Duodenal mucosa (tissue), 2 donors: ENCODE data around the gene SARM1.

Experiments
- H3K27ac ChIP-seq: one replicate; pipeline ENCODE4 v1.7.0; 2013; ENCODE audit warnings: low read depth, low read length
- H3K27me3 ChIP-seq, 2 donors: one replicate each; pipeline ENCODE4 v1.7.0; 2013; ENCODE audit warnings: low read length in 2 of 2, control low read depth in 1 of 2; ENCODE audit not compliant: insufficient read depth in 2 of 2, control insufficient read depth in 1 of 2
- H3K36me3 ChIP-seq, 2 donors: one replicate each; pipeline ENCODE4 v1.7.0; 2013; ENCODE audit warnings: low read length in 2 of 2, control low read depth in 1 of 2; ENCODE audit not compliant: insufficient read depth in 2 of 2, control insufficient read depth in 1 of 2
- H3K4me1 ChIP-seq, 2 donors: one replicate each; pipeline ENCODE4 v1.7.0; 2013; ENCODE audit warnings: low read length in 2 of 2, control low read depth in 1 of 2; ENCODE audit not compliant: insufficient read depth in 2 of 2, control insufficient read depth in 1 of 2
- H3K4me3 ChIP-seq, 2 donors: one replicate each; pipeline ENCODE4 v1.7.0; 2013; ENCODE audit warnings: low read length in 2 of 2, low read depth in 1 of 2
- H3K9ac ChIP-seq, 2 donors: one replicate each; pipeline ENCODE4 v1.7.0; 2013; ENCODE audit warnings: low read length in 2 of 2, low read depth in 1 of 2
- H3K9me3 ChIP-seq, 2 donors: one replicate each; pipeline ENCODE4 v1.7.0; 2013; ENCODE audit warnings: low read length in 2 of 2, control low read depth in 1 of 2; ENCODE audit not compliant: control insufficient read depth in 1 of 2

Gene SARM1

DNA sequence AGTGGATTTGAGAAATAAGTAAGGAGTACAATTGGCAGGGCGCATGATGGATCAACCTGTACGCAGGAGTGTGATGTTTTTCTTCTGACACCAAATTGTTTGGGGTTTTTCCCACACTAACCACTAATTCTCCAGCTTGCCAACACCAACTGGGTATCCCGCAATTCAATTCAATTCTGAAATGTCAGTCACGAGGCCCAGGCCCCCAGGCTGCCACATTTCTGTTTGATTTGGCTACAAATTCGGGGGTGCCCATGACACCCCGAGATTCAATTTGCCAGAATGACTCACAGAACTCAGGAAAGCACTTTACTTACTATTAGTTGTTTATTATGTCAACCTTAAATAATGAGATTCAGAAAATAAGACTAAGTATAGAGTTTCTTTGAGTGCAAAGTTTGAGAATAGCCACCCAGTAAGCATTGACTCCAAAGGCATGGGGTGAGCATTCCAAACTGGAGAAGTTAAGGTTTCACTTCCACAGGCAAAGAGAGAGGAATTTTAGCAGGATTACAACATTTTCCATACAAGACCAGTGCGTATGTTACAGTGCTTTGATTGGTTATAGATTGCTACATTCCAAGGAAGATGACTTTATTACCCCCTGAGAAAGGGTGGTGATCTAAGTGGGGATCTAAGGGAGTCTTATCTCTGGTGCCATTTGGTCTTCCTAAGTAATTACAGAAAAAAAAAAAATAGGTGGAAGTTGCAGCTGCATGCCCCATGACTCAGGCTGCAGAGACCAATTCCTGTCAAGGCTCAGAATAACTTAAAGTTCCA is 23.0 kb downstream of the SARM1 start:
- Histone ChIP-seq H3K4me3 (no peak overlapping the region), H3K9me3 (no peaks in the 10 kb centered on the region), H3K27me3 (no peaks in the 10 kb centered on the region), H3K36me3 (peaks cover 18 to 52% of the 10 kb centered on the region in 2 donors), H3K9ac (no peak overlapping the region), H3K27ac (no peak overlapping the region), H3K4me1 (peaks cover 4 to 12% of the 10 kb centered on the region in 2 donors)

DNA sequence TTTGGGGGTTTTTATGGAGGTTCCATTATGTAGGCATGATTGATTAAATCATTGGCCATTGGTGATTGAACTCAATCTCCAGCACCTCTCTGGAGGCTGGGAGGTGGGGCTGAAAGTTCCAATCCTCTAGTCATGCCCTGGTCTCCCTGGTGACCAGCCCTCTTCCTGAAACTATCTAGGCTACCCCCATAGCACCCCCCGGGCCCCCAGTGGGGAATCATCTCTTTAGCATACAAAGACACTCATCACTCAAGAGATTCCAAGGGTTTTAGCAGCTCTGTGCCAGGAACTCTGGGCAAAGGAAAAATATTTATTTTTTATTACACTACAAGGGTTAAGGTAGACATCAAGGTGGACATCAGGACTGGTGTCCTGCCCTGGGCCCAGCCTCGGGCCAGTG is 23.9 kb downstream of the SARM1 start:
- Histone ChIP-seq H3K4me1 (peaks cover 0 to 12% of the 10 kb centered on the region in 2 donors), H3K9ac (no peak overlapping the region), H3K9me3 (no peaks in the 10 kb centered on the region), H3K36me3 (peaks cover 18 to 48% of the 10 kb centered on the region in 2 donors), H3K27ac (no peak overlapping the region), H3K27me3 (no peaks in the 10 kb centered on the region), H3K4me3 (no peak overlapping the region)

DNA sequence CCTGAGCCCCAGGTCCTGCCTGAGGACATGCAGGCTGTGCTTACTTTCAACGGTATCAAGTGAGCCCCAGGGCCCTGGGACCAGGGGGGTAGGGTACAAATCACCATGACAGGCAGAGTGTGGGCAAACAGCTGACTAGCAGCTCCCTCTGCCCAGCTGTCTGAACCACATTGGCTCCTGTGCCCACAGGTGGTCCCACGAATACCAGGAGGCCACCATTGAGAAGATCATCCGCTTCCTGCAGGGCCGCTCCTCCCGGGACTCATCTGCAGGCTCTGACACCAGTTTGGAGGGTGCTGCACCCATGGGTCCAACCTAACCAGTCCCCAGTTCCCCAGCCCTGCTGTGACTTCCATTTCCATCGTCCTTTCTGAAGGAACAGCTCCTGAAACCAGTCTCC is 24.5 kb downstream of the SARM1 start:
- Histone ChIP-seq H3K9ac (no peak overlapping the region), H3K9me3 (no peaks in the 10 kb centered on the region), H3K4me3 (no peak overlapping the region), H3K4me1 (peaks cover 0 to 12% of the 10 kb centered on the region in 2 donors), H3K36me3 (peaks cover 18 to 47% of the 10 kb centered on the region in 2 donors), H3K27ac (no peak overlapping the region), H3K27me3 (no peaks in the 10 kb centered on the region)

DNA sequence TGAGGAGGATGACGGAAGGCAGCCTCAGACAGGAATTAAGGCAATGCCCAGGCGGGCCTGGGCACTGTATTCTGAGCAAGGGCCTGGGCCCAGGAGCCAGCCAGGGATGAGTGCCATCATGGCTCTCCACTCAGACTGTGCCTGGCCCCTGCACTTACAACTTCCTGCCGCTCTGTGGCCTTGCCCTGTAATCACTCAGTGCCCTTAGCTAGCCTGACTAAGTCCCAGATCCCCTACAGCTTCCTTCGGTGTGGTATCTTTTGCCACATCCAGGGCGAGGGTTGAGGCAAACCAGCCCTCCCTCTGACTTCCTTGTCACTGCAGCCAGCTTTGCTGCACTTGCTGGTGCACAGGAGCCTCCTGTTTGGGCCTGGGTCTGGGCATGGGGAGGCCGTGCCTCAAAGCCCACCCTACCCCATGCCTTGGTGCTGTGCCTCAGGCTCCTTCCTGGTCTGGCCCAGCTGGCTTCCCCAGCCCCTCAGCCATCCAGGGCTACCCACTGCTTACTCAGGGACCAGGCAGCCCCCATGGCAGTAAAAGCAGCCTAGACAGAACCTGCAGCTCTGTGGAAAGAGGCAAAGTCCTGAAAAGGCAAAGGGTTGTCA is 25.2 kb downstream of the SARM1 start:
- Histone ChIP-seq H3K9me3 (no peaks in the 10 kb centered on the region), H3K4me1 (peaks cover 0 to 12% of the 10 kb centered on the region in 2 donors), H3K9ac (no peak overlapping the region), H3K27me3 (no peaks in the 10 kb centered on the region), H3K36me3 (peaks cover 18 to 43% of the 10 kb centered on the region in 2 donors), H3K4me3 (no peak overlapping the region), H3K27ac (no peak overlapping the region)

DNA sequence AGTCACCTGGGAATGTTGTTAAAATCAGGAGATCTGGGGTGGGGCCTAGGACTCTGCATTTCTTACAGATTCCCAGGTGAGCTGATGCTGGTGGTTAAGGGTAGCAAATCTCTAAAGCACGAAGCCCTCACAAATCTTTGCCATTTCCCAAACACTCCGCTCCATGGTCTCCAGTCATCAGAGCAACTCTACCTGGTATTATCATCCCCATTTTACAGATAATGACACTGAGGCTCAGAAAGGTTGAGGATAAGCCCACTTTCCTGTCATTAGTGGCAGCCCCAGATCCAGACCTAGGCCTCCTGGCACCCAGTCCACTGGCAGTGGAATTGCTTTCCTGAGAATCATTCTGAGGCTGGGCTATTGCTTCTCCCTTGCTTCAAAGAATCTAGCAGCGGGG is 25.8 kb downstream of the SARM1 start:
- H3K36me3 ChIP-seq, result peaks cover 18 to 49% of the 10 kb centered on the region in 2 donors
- no peaks in the 10 kb centered on the region for H3K9me3 ChIP-seq
- no peak overlapping the region for H3K27ac ChIP-seq
- H3K9ac ChIP-seq, result no peak overlapping the region
- peaks cover 5 to 12% of the 10 kb centered on the region in 2 donors for H3K4me1 ChIP-seq
- no peaks in the 10 kb centered on the region for H3K27me3 ChIP-seq
- H3K4me3 ChIP-seq, result no peak overlapping the region

DNA sequence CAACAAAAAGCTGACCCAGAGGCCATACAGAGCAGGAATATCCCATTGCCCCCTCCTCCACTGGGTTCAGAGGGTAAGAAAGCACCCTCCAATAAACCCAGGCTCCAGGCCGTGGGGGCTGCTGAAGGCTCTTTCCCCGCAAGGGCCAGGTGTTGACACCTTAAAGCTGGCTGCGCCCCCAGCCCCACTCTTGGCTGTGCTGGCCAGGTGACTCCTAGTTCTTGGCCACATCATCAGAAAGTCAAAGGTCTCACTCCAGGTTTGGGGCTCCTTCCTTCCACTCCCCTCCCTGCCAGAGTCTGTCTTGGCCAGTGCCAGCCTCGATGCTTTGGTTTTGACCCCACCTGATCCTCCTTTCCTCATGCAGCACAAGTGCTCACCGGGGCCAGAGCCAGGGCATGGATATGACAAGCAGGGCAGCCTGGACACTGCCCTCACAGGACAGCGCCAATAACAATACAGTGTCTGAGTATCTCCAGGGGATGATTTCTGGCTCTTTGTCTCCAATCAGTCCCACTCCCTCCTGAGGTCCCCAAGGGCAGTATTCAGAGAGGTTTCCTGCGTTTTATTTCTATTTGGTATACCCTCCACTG is 26.3 kb downstream of the SARM1 start:
- Histone ChIP-seq H3K27ac (no peak overlapping the region), H3K9me3 (no peaks in the 10 kb centered on the region), H3K4me3 (no peak overlapping the region), H3K27me3 (no peaks in the 10 kb centered on the region), H3K9ac (peak overlapping the region in 1 of 2 donors; percentile 5), H3K36me3 (peaks cover 18 to 51% of the 10 kb centered on the region in 2 donors), H3K4me1 (peaks cover 7 to 12% of the 10 kb centered on the region in 2 donors)

DNA sequence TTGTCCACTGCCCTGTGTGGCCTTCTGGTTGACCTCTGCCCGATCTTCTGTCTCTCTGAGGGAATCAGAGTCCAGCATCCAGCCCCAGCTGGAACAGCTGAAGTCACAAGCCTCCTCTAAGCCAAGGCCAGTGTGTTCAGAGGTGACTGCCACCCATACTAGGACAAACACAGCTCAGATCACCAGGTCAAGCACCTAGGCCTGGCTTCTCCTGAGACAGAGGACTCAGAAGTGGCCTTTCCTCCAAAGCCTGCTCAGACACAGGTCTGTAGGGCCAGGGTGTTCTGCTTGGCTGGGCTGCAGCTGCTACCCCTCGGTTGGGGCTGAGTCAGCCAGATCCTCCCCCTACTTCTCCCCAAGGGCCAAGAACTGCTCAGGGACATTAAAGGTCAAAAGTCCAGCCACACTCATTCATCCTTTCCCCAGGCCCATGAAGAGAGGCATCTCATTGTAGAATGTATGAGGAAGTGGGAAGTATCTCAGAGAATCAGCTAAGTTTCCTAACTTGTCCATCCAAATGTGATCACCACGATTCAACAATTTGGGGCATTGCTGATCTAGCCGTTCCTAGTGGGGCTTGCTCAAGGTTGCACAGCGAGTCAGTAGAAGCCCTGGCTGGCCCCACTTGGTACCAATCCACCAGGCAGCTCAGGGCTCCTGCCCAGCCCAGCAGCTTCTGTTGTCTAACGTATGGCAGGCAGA is 26.9 kb downstream of the SARM1 start:
- Histone ChIP-seq H3K4me3 (no peak overlapping the region), H3K4me1 (peaks cover 7 to 12% of the 10 kb centered on the region in 2 donors), H3K9me3 (no peaks in the 10 kb centered on the region), H3K27ac (no peak overlapping the region), H3K9ac (peak overlapping the region in 1 of 2 donors; percentile 5), H3K27me3 (no peaks in the 10 kb centered on the region), H3K36me3 (peaks cover 18 to 46% of the 10 kb centered on the region in 2 donors)

DNA sequence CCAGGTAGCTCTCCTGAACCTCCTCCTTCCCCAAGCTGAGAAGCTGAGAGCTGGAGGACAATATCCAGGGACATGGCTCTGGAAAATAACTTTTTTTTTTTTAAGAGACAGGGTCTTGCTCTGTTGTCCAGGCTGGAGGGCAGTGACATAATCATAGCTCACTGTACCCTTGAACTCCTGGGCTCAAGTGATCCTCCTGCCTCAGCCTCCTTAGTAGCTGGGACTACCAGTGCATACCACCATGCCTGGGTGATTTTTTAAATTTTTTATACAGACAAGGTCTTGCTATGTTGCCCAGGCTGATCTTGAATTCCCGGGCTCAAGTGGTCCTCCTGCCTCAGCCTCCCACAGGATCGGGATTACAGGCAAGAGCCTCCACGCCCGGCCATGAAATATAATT is 28.3 kb downstream of the SARM1 start:
- H3K4me3 ChIP-seq, result no peak overlapping the region
- H3K36me3 ChIP-seq, result peaks cover 18 to 46% of the 10 kb centered on the region in 2 donors

DNA sequence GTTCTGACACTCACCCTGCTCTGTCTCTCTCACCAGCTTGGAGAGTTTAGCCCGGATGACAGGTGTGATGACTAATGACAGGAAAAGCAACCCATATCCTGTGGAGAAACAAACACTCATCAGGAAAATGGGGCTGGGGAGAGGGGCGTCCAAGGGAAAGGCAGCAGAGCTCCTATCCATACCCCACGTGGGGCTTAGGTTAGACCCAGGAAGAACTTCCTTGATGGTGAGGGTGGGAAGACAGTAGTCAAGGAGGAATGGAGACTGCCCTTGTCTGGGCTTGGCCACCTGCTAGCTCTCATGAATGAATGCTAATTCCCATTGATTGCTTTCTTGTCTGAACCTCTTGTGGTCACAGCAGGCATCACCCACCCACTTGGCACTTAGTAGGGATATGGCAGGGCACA is 30.7 kb downstream of the SARM1 start:
- peaks cover 34 to 35% of the 10 kb centered on the region in 2 donors for H3K4me1 ChIP-seq
- no peaks in the 10 kb centered on the region for H3K9me3 ChIP-seq
- H3K4me3 ChIP-seq, result no peak overlapping the region
- H3K9ac ChIP-seq, result no peak overlapping the region
- no peak overlapping the region for H3K27ac ChIP-seq
- peaks cover 10 to 32% of the 10 kb centered on the region in 2 donors for H3K36me3 ChIP-seq
- H3K27me3 ChIP-seq, result peaks cover 0 to 15% of the 10 kb centered on the region in 2 donors

More for the DNA sequence above, 28.3 kb downstream of the SARM1 start:
- Histone ChIP-seq H3K27ac (no peak overlapping the region), H3K4me1 (peaks cover 14 to 20% of the 10 kb centered on the region in 2 donors), H3K9me3 (no peaks in the 10 kb centered on the region), H3K9ac (no peak overlapping the region), H3K27me3 (peaks cover 0 to under 1% of the 10 kb centered on the region in 2 donors)
